ENCODE measurements around the gene MAPRE3. TPM values are rescaled to one million over a fixed set of nuclear protein-coding genes. Genes with fewer than 3 reads are reported as not detected.

The MAPRE3 gene
- total and polyA plus RNA-seq, 2 donors (not counting 1 experiment from before 2014, with no cell fraction given), result 7.9 to 13.9 TPM

DNA sequence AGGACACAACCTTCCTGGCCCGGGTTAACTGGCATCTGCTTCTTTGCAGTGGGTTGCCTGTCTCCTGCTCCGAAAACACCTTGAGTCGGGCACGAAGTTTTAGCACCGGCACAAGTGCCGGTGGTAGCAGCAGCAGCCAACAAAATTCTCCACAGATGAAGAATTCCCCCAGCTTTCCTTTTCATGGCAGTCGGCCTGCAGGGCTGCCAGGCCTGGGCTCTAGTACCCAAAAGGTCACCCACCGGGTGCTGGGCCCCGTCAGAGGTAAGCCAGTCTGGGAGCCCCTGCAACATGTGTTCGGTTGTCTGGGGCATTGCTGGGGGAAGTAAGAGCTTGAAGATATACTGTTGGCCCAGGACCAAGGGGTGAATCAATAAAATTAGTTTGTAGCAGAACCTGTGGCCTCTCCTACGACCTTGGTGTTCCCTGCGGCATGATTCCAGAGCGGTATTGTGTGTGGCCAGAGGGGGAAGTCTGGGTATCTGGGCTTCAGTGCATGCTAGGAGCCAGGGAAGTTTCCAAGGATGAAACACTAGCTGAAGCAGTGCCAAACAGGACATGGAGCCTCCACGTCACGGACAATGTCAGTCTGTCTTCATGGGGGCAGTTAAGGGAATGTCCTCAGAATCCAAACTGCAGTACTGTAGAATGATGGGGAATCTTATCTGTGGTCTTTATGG lies 88.8 kb downstream of the MAPRE3 start:
- H3K27me3 ChIP-seq (ENCODE audit: control insufficient read depth, insufficient read depth, low read length), result no peaks in the 10 kb centered on the region
- H3K4me2 ChIP-seq (ENCODE audit: extremely low read depth, insufficient read depth, low read length), result no peak overlapping the region
- no peak overlapping the region for H3K4me3 ChIP-seq (replicated peaks in 1 of 4; ENCODE audit: control extremely low read depth in 1 of 4, insufficient read depth in 1 of 4, low read depth in 3 of 4, low read length in 4 of 4)
- no peak overlapping the region for H2AFZ ChIP-seq (ENCODE audit: low read length)
- H3K9ac ChIP-seq (ENCODE audit: insufficient read depth, low read length), result no peak overlapping the region
- peaks cover 17% of the 10 kb centered on the region for H3K36me3 ChIP-seq (ENCODE audit: control insufficient read depth, insufficient read depth, low read length)
- TF ChIP-seq, protein P1, sequence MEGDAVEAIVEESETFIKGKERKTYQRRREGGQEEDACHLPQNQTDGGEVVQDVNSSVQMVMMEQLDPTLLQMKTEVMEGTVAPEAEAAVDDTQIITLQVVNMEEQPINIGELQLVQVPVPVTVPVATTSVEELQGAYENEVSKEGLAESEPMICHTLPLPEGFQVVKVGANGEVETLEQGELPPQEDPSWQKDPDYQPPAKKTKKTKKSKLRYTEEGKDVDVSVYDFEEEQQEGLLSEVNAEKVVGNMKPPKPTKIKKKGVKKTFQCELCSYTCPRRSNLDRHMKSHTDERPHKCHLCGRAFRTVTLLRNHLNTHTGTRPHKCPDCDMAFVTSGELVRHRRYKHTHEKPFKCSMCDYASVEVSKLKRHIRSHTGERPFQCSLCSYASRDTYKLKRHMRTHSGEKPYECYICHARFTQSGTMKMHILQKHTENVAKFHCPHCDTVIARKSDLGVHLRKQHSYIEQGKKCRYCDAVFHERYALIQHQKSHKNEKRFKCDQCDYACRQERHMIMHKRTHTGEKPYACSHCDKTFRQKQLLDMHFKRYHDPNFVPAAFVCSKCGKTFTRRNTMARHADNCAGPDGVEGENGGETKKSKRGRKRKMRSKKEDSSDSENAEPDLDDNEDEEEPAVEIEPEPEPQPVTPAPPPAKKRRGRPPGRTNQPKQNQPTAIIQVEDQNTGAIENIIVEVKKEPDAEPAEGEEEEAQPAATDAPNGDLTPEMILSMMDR (conservative IDR thresholded peaks at IDR 0.05 in 1 of 2, IDR thresholded peaks at IDR 0.05 in 1 of 2; ENCODE audit: low read depth in 1 of 2, low read length in 2 of 2), result no peak
- no peak for TF ChIP-seq EZH2 (IDR thresholded peaks at IDR 0.05; ENCODE audit: low read length, missing control alignments)
- no peaks in the 10 kb centered on the region for H3K9me3 ChIP-seq (ENCODE audit: control insufficient read depth, insufficient read depth, low read depth, low read length)
- no peak for DNase-seq (ENCODE audit: low read depth in 2 of 2)
- H3K4me1 ChIP-seq (ENCODE audit: control insufficient read depth, extremely low read depth, insufficient read depth, low read length), result peaks cover 5% of the 10 kb centered on the region
- no peaks in the 10 kb centered on the region for H3K79me2 ChIP-seq (ENCODE audit: control insufficient read depth, insufficient read depth, low read length)
- no peaks in the 10 kb centered on the region for H4K20me1 ChIP-seq (ENCODE audit: control insufficient read depth, extremely low read depth, insufficient read depth, low read length)
- no peak overlapping the region for H3K27ac ChIP-seq (ENCODE audit: insufficient read depth, low read length)

DNA sequence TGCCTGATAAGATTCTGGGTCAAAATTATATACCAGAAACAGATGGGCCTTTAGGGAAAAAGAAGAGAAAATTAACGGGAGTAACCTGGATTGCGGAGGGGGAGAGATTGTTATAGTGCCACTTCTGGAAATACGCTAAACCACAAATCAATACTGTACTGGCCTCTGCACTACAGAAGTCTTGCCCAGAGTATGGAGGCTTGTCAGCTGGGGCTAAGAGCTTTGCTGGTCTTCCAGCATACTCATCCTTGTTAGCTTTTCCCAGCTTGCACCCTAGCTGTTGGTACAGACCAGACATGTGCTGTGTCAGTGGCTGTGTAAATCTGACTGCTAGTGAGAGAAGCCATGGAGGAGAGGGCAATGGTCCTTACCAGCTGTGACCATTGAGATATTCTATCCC lies 89.9 kb downstream of the MAPRE3 start:
- Histone ChIP-seq H3K27ac (ENCODE audit: insufficient read depth, low read length) (no peak overlapping the region), H3K4me1 (ENCODE audit: control insufficient read depth, extremely low read depth, insufficient read depth, low read length) (peaks cover 5% of the 10 kb centered on the region), H3K79me2 (ENCODE audit: control insufficient read depth, insufficient read depth, low read length) (no peaks in the 10 kb centered on the region), H3K36me3 (ENCODE audit: control insufficient read depth, insufficient read depth, low read length) (peaks cover 21% of the 10 kb centered on the region), H4K20me1 (ENCODE audit: control insufficient read depth, extremely low read depth, insufficient read depth, low read length) (no peaks in the 10 kb centered on the region), H3K9me3 (ENCODE audit: control insufficient read depth, insufficient read depth, low read depth, low read length) (no peaks in the 10 kb centered on the region), H3K9ac (ENCODE audit: insufficient read depth, low read length) (no peak overlapping the region), H3K27me3 (ENCODE audit: control insufficient read depth, insufficient read depth, low read length) (no peaks in the 10 kb centered on the region), H3K4me2 (ENCODE audit: extremely low read depth, insufficient read depth, low read length) (no peak overlapping the region), H3K4me3 (replicated peaks in 1 of 4; ENCODE audit: control extremely low read depth in 1 of 4, insufficient read depth in 1 of 4, low read depth in 3 of 4, low read length in 4 of 4) (no peak overlapping the region), H2AFZ (ENCODE audit: low read length) (no peak overlapping the region)
- TF ChIP-seq, protein P1 (conservative IDR thresholded peaks at IDR 0.05 in 1 of 2, IDR thresholded peaks at IDR 0.05 in 1 of 2; ENCODE audit: low read depth in 1 of 2, low read length in 2 of 2), result no peak
- no peak for TF ChIP-seq EZH2 (IDR thresholded peaks at IDR 0.05; ENCODE audit: low read length, missing control alignments)
- no peak for DNase-seq (ENCODE audit: low read depth in 2 of 2)

DNA sequence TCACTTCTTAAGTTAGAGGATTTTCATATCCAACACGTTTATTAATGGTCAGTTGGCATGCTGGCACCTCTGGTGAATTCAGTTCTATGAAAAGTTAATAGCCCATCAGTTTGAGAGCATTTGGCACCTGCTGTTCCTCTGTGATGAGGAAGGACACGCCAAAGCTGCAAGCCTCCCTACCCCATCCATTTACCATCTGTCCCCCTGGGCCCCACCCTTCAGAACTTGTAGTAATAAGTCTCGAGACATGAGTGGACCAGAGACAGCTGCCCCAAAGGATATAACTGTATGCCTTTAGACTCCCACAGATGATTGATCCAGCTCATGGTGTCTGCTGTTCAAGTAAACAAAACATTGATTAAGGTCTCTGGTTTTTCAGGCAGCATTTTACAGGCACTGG lies 94.7 kb downstream of the MAPRE3 start:
- TF ChIP-seq, protein P1 (conservative IDR thresholded peaks at IDR 0.05 in 1 of 2, IDR thresholded peaks at IDR 0.05 in 1 of 2; ENCODE audit: low read depth in 1 of 2, low read length in 2 of 2), result no peak
- no peak for TF ChIP-seq EZH2 (IDR thresholded peaks at IDR 0.05; ENCODE audit: low read length, missing control alignments)
- no peak overlapping the region for H3K4me3 ChIP-seq (replicated peaks in 1 of 4; ENCODE audit: control extremely low read depth in 1 of 4, insufficient read depth in 1 of 4, low read depth in 3 of 4, low read length in 4 of 4)
- peaks cover 28% of the 10 kb centered on the region for H3K36me3 ChIP-seq (ENCODE audit: control insufficient read depth, insufficient read depth, low read length)
- H3K27me3 ChIP-seq (ENCODE audit: control insufficient read depth, insufficient read depth, low read length), result no peaks in the 10 kb centered on the region
- no peak overlapping the region for H3K4me2 ChIP-seq (ENCODE audit: extremely low read depth, insufficient read depth, low read length)
- H3K9me3 ChIP-seq (ENCODE audit: control insufficient read depth, insufficient read depth, low read depth, low read length), result no peaks in the 10 kb centered on the region
- peaks cover 5% of the 10 kb centered on the region for H3K4me1 ChIP-seq (ENCODE audit: control insufficient read depth, extremely low read depth, insufficient read depth, low read length)
- no peak overlapping the region for H3K9ac ChIP-seq (ENCODE audit: insufficient read depth, low read length)
- DNase-seq (ENCODE audit: low read depth in 2 of 2), result no peak
- H2AFZ ChIP-seq (ENCODE audit: low read length), result no peak overlapping the region
- peaks cover 28% of the 10 kb centered on the region for H3K79me2 ChIP-seq (ENCODE audit: control insufficient read depth, insufficient read depth, low read length)
- H3K27ac ChIP-seq (ENCODE audit: insufficient read depth, low read length), result no peak overlapping the region
- no peaks in the 10 kb centered on the region for H4K20me1 ChIP-seq (ENCODE audit: control insufficient read depth, extremely low read depth, insufficient read depth, low read length)

Data from fibroblast of lung (primary cell).